Activated naive CD4-positive, alpha-beta T cell treated with anti-CD3 and anti-CD28 coated beads, Interleukin-2, amount 50 U/mL, for 24 hours (primary cell): ENCODE measurements around the gene ADCY4.
"Not testable (repeated sequence)": the region's sequence is repeated elsewhere in the genome, so short reads cannot be mapped to it uniquely, and the experiment has no call there.

Source experiments
- H3K27ac Mint-ChIP-seq: one replicate; pipeline ENCODE4 v1.8.0; 2021; ENCODE audit warnings: mild to moderate bottlenecking, mixed read lengths
- H3K27me3 Mint-ChIP-seq: one replicate; pipeline ENCODE4 v1.8.0; 2021; ENCODE audit warnings: mixed read lengths
- H3K36me3 Mint-ChIP-seq: one replicate; pipeline ENCODE4 v1.8.0; 2021; ENCODE audit warnings: mixed read lengths
- H3K4me1 Mint-ChIP-seq: one replicate; pipeline ENCODE4 v1.8.0; 2021; ENCODE audit warnings: mixed read lengths
- H3K4me3 Mint-ChIP-seq: one replicate; pipeline ENCODE4 v1.8.0; 2021; ENCODE audit warnings: mild to moderate bottlenecking, mixed read lengths
- H3K9me3 Mint-ChIP-seq: one replicate; pipeline ENCODE4 v1.8.0; 2021; ENCODE audit warnings: mixed read lengths

Gene ADCY4

GRCh38 chr14:24334431-24335291 is at the start of gene ADCY4:
TSS of gene ADCY4 (minus strand) at chr14:24335071. CDS start at chr14:24334652, 419 bp downstream.
- H3K27me3 Mint-ChIP-seq, result peaks cover 6% of the 10 kb centered on the region
- H3K9me3 Mint-ChIP-seq, result no peaks in the 10 kb centered on the region
- H3K36me3 Mint-ChIP-seq, result peaks cover 4% of the 10 kb centered on the region
- peak within 1 kb of the TSS; percentile 57 for H3K4me3 Mint-ChIP-seq
- H3K27ac Mint-ChIP-seq, result no peak within 1 kb of the TSS
- peaks cover 32% of the 10 kb centered on the region for H3K4me1 Mint-ChIP-seq

- H3K4me1 Mint-ChIP-seq, result no peaks in the 10 kb centered on the region
- no peaks in the 10 kb centered on the region for H3K9me3 Mint-ChIP-seq
- no peak overlapping the region for H3K27ac Mint-ChIP-seq
- H3K4me3 Mint-ChIP-seq, result no peak overlapping the region
- H3K36me3 Mint-ChIP-seq, result no peaks in the 10 kb centered on the region
- peaks cover 2% of the 10 kb centered on the region for H3K27me3 Mint-ChIP-seq
Measured at GRCh38 chr14:24384169-24384568, 49.3 kb upstream of the ADCY4 start.

- no peaks in the 10 kb centered on the region for H3K36me3 Mint-ChIP-seq
- H3K4me3 Mint-ChIP-seq, result no peak overlapping the region
- H3K9me3 Mint-ChIP-seq, result no peaks in the 10 kb centered on the region
- H3K27ac Mint-ChIP-seq, result no peak overlapping the region
- H3K4me1 Mint-ChIP-seq, result no peaks in the 10 kb centered on the region
- H3K27me3 Mint-ChIP-seq, result no peaks in the 10 kb centered on the region
Measured at GRCh38 chr14:24382064-24382371, 47.1 kb upstream of the ADCY4 start.

GRCh38 chr14:24381363-24382063 is 46.6 kb upstream of the ADCY4 start:
- H3K9me3 Mint-ChIP-seq, result no peaks in the 10 kb centered on the region

GRCh38 chr14:24379907-24380730 is 45.2 kb upstream of the ADCY4 start:
- Mint-ChIP-seq H3K36me3 (no peaks in the 10 kb centered on the region), H3K27me3 (no peaks in the 10 kb centered on the region), H3K9me3 (no peaks in the 10 kb centered on the region), H3K27ac (no peak overlapping the region), H3K4me3 (no peak overlapping the region), H3K4me1 (no peaks in the 10 kb centered on the region)

More at GRCh38 chr14:24381363-24382063, 46.6 kb upstream of the ADCY4 start:
- no peaks in the 10 kb centered on the region for H3K36me3 Mint-ChIP-seq
- H3K27ac Mint-ChIP-seq, result no peak overlapping the region
- H3K4me1 Mint-ChIP-seq, result no peaks in the 10 kb centered on the region
- H3K27me3 Mint-ChIP-seq, result no peaks in the 10 kb centered on the region
- H3K4me3 Mint-ChIP-seq, result no peak overlapping the region

GRCh38 chr14:24378981-24379906 is 44.4 kb upstream of the ADCY4 start:
- no peak overlapping the region for H3K4me3 Mint-ChIP-seq
- H3K9me3 Mint-ChIP-seq, result no peaks in the 10 kb centered on the region
- no peaks in the 10 kb centered on the region for H3K4me1 Mint-ChIP-seq
- H3K36me3 Mint-ChIP-seq, result no peaks in the 10 kb centered on the region
- H3K27ac Mint-ChIP-seq, result no peak overlapping the region
- H3K27me3 Mint-ChIP-seq, result no peaks in the 10 kb centered on the region

- no peak overlapping the region for H3K27ac Mint-ChIP-seq
- H3K4me1 Mint-ChIP-seq, result no peaks in the 10 kb centered on the region
- H3K9me3 Mint-ChIP-seq, result no peaks in the 10 kb centered on the region
- no peaks in the 10 kb centered on the region for H3K27me3 Mint-ChIP-seq
- H3K36me3 Mint-ChIP-seq, result no peaks in the 10 kb centered on the region
- no peak overlapping the region for H3K4me3 Mint-ChIP-seq
Measured at GRCh38 chr14:24378327-24378726, 43.5 kb upstream of the ADCY4 start.

GRCh38 chr14:24377657-24378056 is 42.8 kb upstream of the ADCY4 start:
- no peak overlapping the region for H3K4me3 Mint-ChIP-seq
- H3K36me3 Mint-ChIP-seq, result no peaks in the 10 kb centered on the region
- no peaks in the 10 kb centered on the region for H3K9me3 Mint-ChIP-seq
- H3K4me1 Mint-ChIP-seq, result no peaks in the 10 kb centered on the region
- H3K27ac Mint-ChIP-seq, result no peak overlapping the region
- H3K27me3 Mint-ChIP-seq, result no peaks in the 10 kb centered on the region

GRCh38 chr14:24377126-24377525 is 42.3 kb upstream of the ADCY4 start:
- H3K4me3 Mint-ChIP-seq, result no peak overlapping the region
- no peaks in the 10 kb centered on the region for H3K36me3 Mint-ChIP-seq
- H3K27me3 Mint-ChIP-seq, result no peaks in the 10 kb centered on the region
- H3K9me3 Mint-ChIP-seq, result no peaks in the 10 kb centered on the region
- H3K27ac Mint-ChIP-seq, result no peak overlapping the region
- no peaks in the 10 kb centered on the region for H3K4me1 Mint-ChIP-seq

- H3K4me3 Mint-ChIP-seq, result no peak overlapping the region
- H3K27ac Mint-ChIP-seq, result no peak overlapping the region
- no peaks in the 10 kb centered on the region for H3K4me1 Mint-ChIP-seq
- H3K36me3 Mint-ChIP-seq, result no peaks in the 10 kb centered on the region
- no peaks in the 10 kb centered on the region for H3K9me3 Mint-ChIP-seq
- peaks cover under 1% of the 10 kb centered on the region for H3K27me3 Mint-ChIP-seq
Measured at GRCh38 chr14:24376448-24377070, 41.7 kb upstream of the ADCY4 start.

- peaks cover 5% of the 10 kb centered on the region for H3K4me1 Mint-ChIP-seq
- H3K27me3 Mint-ChIP-seq, result peaks cover 7% of the 10 kb centered on the region
- H3K4me3 Mint-ChIP-seq, result no peak overlapping the region
Measured at GRCh38 chr14:24372701-24373416, 38.0 kb upstream of the ADCY4 start.

GRCh38 chr14:24371605-24372004 is 36.7 kb upstream of the ADCY4 start:
- not testable (repeated sequence) for H3K4me3 Mint-ChIP-seq, H3K36me3 Mint-ChIP-seq, H3K27ac Mint-ChIP-seq, H3K9me3 Mint-ChIP-seq
- H3K27me3 Mint-ChIP-seq, result peaks cover 17% of the 10 kb centered on the region
- H3K4me1 Mint-ChIP-seq, result peaks cover 17% of the 10 kb centered on the region

More at GRCh38 chr14:24372701-24373416, 38.0 kb upstream of the ADCY4 start:
- H3K27ac Mint-ChIP-seq, result no peak overlapping the region
- H3K36me3 Mint-ChIP-seq, result no peaks in the 10 kb centered on the region
- no peaks in the 10 kb centered on the region for H3K9me3 Mint-ChIP-seq

GRCh38 chr14:24370748-24371147 is 35.9 kb upstream of the ADCY4 start:
- no peak overlapping the region for H3K27ac Mint-ChIP-seq
- no peaks in the 10 kb centered on the region for H3K36me3 Mint-ChIP-seq
- H3K4me3 Mint-ChIP-seq, result no peak overlapping the region
- H3K9me3 Mint-ChIP-seq, result no peaks in the 10 kb centered on the region
- peaks cover 22% of the 10 kb centered on the region for H3K4me1 Mint-ChIP-seq
- H3K27me3 Mint-ChIP-seq, result peaks cover 21% of the 10 kb centered on the region
